NCI-H526 treated with DMSO at 0.1 percent for 48 hours (cell line): ENCODE data around the gene OLFML3.

Source experiments
- DNase-seq: peaks from one replicate; lab custom pipeline; 2025; lab: John Stamatoyannopoulos, UW

OLFML3 gene

DNA sequence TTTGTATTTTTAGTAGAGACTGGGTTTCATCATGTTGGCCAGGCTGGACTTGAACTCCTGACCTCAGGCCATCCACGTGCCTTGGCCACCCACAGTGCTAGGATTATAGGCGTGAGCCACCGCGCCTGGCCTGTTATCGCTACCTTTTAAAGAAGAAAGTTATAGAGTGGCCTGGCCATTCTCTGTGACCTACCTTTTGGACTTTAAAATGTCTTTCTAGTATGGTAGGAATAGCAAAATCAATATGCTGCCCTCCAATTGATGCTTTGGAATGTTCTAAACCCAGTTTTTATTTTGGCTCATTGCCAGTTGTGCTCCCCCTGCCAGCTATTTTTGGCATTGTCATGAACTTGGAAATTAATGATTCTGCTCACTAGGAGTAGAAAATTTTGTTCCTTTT lies 30.3 kb upstream of the OLFML3 start:
- DNase-seq: no peak

- no peak for DNase-seq
Measured at GRCh38 chr1:113950908-113951307, 28.4 kb upstream of the OLFML3 start.

- DNase-seq: no peak
Measured at GRCh38 chr1:113951719-113952118, 27.6 kb upstream of the OLFML3 start.

DNA sequence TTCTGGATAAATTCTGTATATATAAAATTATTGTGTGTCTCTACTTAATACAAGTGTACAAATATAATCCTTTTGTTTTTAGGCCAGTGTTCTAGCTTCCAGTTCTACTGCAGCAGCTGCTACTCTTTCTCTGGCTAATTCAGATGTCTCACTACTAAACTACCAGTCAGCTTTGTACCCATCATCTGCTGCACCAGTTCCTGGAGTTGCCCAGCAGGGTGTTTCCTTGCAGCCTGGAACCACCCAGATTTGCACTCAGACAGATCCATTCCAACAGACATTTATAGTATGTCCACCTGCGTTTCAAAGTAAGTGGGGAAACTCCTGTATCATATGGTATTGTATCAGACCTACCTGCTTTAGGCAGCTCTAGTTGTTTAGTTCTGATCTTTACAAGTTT lies 21.3 kb upstream of the OLFML3 start:
- no peak for DNase-seq

- DNase-seq: no peak
Measured at GRCh38 chr1:113958691-113959090, 20.6 kb upstream of the OLFML3 start.

DNA sequence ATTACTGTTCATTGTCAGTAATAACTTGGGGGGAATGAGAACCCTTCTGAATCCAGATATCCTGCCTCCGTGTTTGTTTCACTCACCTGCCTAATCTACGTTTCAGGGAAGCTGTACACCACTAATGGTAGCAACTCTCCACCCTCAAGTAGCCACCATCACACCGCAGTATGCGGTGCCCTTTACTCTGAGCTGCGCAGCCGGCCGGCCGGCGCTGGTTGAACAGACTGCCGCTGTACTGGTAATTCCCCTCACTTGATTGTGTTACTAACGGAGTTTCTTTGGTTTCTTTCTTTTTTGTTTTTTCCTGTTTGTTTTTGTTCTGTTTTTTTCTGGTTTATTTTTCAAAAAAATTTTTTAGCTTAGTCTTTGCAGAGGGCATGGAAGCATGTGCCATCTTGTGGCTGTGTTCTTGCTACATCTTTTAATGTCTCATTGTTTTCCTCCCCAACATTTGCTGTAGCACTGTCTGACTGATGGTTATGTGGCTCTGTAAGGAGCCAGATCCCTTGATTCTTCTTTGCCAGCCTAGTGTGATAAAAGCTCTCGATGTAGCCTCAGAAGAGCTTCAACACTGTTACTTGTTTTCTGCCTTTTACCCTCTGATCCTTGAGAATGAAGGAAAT lies 15.9 kb upstream of the OLFML3 start:
- DNase-seq: no peak

GRCh38 chr1:113965703-113966412 lies 13.4 kb upstream of the OLFML3 start:
- no peak for DNase-seq

DNA sequence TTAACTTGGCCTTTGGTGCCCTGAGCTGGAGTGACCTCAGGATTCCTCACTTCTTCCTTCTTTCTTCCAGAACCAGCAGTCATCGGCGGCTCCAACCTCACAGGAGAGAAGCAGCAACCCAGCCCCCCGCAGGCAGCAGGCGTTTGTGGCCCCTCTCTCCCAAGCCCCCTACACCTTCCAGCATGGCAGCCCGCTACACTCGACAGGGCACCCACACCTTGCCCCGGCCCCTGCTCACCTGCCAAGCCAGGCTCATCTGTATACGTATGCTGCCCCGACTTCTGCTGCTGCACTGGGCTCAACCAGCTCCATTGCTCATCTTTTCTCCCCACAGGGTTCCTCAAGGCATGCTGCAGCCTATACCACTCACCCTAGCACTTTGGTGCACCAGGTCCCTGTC lies 6.3 kb upstream of the OLFML3 start:
- no peak for DNase-seq

DNA sequence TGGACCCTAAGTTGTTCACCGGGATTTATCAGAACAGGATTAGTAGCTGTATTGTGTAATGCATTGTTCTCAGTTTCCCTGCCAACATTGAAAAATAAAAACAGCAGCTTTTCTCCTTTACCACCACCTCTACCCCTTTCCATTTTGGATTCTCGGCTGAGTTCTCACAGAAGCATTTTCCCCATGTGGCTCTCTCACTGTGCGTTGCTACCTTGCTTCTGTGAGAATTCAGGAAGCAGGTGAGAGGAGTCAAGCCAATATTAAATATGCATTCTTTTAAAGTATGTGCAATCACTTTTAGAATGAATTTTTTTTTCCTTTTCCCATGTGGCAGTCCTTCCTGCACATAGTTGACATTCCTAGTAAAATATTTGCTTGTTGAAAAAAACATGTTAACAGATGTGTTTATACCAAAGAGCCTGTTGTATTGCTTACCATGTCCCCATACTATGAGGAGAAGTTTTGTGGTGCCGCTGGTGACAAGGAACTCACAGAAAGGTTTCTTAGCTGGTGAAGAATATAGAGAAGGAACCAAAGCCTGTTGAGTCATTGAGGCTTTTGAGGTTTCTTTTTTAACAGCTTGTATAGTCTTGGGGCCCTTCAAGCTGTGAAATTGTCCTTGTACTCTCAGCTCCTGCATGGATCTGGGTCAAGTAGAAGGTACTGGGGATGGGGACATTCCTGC lies 3.9 kb upstream of the OLFML3 start:
- DNase-seq: no peak

- no peak for DNase-seq
Measured at GRCh38 chr1:113976609-113977278, 2.5 kb upstream of the OLFML3 start.

GRCh38 chr1:113977906-113978305 lies 1.4 kb upstream of the OLFML3 start:
- no peak for DNase-seq

DNA sequence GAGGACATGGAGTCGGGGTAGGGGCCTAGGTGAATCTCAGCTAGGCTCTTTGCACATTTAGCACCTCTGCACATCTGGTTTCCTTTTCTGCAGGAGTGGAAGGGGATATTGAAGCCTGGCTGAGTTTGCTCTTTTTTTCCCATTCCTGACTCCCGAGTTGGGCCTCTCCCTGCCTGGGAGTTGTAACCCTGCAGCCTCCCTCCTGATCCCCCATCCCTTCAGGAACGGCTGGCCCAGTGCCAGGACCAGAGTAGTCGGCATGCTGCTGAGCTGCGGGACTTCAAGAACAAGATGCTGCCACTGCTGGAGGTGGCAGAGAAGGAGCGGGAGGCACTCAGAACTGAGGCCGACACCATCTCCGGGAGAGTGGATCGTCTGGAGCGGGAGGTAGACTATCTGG lies 836 bp downstream of the OLFML3 start:
- no peak for DNase-seq

DNA sequence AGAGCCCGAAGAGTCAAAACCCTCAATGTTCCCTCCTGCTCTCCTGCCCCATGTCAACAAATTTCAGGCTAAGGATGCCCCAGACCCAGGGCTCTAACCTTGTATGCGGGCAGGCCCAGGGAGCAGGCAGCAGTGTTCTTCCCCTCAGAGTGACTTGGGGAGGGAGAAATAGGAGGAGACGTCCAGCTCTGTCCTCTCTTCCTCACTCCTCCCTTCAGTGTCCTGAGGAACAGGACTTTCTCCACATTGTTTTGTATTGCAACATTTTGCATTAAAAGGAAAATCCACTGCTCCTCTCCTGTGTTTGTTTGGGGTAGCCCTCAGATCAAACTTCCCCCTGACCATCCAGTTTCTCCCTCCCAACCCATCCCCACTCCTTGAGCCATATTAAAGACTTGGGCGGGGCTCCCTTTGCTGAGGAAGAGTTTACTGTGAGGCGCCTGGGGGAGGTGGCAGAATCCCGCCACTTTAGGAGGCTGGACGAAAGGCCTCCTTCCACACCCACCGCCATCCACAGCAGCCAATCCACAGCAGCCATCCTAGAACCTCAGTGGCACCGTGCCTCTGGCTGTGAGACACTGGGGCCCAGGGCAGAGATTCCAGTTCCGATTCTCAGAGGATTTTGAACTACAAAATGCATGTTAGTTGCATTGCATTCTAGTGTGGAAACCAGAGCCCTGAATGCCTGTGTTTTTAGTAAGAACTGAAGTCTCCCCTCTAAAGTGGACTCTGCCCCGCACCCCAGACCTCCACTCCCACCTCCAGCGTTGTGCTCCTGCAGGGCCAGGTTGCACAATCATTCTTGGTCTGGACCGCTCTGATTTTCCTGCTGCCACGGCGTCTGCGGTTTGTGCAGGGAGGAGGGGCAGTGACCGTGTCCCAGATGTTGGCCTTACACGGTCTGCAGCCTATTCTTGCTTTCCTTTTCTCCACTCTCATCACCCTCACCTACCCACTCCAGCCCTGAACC lies 3.0 kb downstream of the OLFML3 start:
- no peak for DNase-seq

DNA sequence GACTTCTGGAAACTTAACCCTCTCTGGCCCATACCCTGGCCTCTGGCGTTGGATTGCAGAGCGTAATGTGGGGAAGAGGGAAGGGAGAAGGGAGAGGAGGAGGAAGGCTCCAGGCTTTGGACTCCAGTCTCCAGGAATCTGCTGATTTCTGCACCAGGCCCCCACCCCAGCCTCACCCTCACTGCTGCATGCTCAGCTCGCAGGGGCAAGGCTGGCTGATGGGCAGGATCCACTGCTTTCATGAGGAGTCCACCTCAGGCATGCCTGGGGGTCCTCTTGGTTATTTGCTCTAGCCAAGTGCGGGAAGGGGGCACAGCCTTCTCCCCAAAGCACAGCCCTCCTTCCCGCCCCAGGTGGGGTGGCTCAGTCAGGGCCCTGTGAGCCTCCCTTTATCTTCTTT lies 3.7 kb downstream of the OLFML3 start:
- no peak for DNase-seq

GRCh38 chr1:113983391-113983790 lies 4.1 kb downstream of the OLFML3 start:
- no peak for DNase-seq

GRCh38 chr1:113983826-113984225 lies 4.6 kb downstream of the OLFML3 start:
- no peak for DNase-seq

GRCh38 chr1:113984710-113985109 lies 5.4 kb downstream of the OLFML3 start:
- DNase-seq: no peak

DNA sequence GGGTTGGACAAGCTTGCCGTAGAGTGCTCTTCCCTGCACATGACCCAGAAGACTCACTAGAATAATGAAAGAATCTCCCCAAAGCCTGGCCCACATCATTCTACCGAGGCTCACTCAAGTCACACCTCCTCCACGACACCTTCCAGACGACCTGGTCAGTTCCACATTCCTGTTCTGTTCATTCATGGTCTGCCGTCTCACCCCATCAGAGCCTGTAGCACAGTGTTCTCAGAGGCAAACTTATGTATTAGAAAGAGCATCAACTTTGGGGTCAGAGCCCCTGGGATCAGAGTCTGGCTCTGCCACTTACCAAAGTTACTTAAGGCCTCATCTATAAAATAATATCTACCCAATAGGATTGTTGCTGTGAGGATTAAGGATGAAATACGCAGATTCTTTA lies 7.5 kb downstream of the OLFML3 start:
- no peak for DNase-seq

DNA sequence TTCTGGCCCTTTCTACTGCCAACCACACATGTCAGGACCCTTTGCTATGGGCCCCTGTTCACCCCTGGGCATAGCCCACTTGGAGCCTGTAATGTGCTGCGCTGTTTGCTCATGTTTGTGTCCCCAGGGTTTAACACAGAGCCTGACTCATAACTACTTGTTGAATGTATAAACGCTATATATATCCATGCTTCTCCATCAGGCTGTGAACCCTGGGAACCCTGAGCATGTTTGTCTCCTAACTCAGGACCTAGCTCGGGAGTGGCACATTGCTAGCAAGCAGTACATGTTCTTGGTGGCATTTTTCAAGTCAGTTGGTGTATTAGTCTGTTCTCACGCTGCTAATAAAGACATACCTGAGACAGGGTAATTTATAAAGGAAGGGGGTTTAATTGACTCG lies 8.0 kb downstream of the OLFML3 start:
- no peak for DNase-seq

DNA sequence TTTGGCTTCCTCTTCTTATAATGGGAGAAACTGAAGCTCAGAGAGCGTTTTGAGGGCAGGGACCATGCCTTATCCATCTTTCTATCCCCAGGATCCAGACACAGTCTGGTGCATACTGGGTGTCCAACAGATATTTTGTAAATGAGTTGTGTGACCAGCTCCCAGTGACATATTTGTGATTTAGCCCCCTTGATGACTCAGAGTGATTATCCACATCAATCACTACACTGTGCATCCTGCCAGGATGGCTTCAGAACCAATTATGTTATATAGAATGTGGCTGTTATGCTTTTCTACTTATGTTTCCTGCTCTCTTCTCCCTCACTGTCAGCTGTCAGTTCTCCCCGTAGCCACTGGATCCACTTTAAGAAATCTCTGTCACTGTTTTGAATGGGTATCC lies 11.3 kb downstream of the OLFML3 start:
- no peak for DNase-seq

DNA sequence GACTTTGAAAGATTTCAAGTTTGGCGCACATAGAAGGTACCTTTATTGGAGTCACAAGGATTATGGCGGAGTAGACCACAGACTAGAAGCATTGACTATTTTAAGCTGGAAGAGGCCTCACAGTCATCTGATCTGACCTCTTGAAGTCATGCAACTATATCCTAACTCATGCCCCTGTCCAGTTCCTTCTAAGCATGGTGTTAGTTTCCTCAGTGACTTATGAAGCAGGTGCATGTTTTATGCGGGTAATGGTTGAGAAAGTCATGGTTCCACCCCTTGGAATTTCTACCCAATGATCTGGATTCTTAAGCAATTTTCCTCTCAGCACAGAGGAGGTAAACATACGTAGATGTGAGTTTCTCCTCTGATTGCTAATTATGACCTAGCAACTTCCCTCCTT lies 11.7 kb downstream of the OLFML3 start:
- no peak for DNase-seq
